NCI-H446 (cell line): Measurements from ENCODE around the gene MGST3.
"Not testable (repeated sequence)": the region's sequence is repeated elsewhere in the genome, so short reads cannot be mapped to it uniquely, and the experiment has no call there.

Experiments used
- DNase-seq, 2 experiments: peaks; one replicate each; lab custom pipeline; 2025; lab: John Stamatoyannopoulos, UW

Gene MGST3

GRCh38 chr1:165629151-165629550 is 1.9 kb upstream of the MGST3 start:
- no peak for DNase-seq

- DNase-seq = peak in 1 of 2 experiments; percentile 71
These were observed 996 bp upstream of the MGST3 start for GRCh38 chr1:165629848-165630628.

GRCh38 chr1:165631342-165632151 is 513 bp downstream of the MGST3 start:
- DNase-seq = peak in 1 of 2 experiments; percentile 12

- DNase-seq = no peak
These were observed 1.1 kb downstream of the MGST3 start for GRCh38 chr1:165632152-165632469.

- DNase-seq = no peak
These were observed 1.5 kb downstream of the MGST3 start for GRCh38 chr1:165632491-165632890.

- DNase-seq = no peak
These were observed 2.6 kb downstream of the MGST3 start for GRCh38 chr1:165633614-165634013.

DNA sequence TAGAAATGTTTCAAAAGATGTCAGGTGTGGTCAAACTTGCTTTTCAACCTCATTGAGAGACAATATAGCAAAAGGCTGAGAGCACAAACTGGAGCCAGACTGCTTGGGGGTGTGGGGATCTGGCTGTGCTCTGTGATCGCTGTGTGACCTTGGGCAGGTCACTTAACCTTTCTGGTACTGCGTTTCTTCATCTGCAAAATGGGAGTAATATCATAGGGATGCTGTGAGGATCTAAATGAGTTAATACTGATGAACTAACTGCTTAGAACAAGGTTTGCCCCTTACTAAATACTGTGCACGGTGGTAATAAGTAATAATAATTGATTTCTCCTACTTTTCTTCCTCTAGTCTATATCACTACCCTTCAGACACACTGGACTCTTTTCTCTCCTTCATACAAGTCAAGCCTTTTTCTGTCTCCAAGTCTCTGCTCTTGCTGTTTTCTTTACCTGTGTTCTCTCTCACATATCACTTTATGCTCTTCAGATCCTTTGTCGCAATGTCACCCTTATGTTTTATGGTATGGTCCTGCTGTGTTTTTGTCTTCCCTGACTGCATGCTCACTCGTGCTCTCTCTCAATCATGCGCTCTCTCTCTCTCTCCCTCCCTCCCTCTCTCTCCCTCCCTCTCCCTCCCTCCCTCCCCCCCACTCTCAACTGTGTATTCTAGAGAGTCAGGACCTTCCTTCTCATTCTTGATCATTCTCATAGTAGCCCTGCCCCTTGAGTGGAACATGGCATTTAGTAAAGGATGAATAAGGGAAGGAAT is 3.3 kb downstream of the MGST3 start:
- no peak for DNase-seq

DNA sequence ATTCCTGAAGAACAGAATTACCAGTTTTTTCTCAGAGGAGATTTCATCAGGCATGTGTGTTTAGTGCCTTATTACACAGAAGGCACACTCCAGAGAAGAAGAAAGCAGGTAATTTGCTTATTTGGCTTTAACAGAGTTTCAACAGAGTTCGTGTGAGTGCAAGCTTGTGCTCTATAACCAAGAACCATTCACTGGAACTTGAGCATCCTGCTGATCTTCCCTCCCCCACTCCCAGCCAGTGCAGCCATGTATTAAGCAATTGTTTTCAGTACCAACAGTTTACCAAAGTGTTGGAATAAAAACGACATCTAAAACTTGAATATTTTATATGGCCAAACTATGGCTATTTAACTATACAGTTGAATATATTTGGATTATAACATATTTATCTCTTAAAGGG is 4.3 kb downstream of the MGST3 start:
- DNase-seq = no peak

GRCh38 chr1:165635823-165636222 is 4.8 kb downstream of the MGST3 start:
- DNase-seq = no peak

- DNase-seq = no peak
These were observed 6.4 kb downstream of the MGST3 start for GRCh38 chr1:165637427-165637826.

GRCh38 chr1:165638211-165638610 is 7.2 kb downstream of the MGST3 start:
- not testable (repeated sequence) for DNase-seq

DNA sequence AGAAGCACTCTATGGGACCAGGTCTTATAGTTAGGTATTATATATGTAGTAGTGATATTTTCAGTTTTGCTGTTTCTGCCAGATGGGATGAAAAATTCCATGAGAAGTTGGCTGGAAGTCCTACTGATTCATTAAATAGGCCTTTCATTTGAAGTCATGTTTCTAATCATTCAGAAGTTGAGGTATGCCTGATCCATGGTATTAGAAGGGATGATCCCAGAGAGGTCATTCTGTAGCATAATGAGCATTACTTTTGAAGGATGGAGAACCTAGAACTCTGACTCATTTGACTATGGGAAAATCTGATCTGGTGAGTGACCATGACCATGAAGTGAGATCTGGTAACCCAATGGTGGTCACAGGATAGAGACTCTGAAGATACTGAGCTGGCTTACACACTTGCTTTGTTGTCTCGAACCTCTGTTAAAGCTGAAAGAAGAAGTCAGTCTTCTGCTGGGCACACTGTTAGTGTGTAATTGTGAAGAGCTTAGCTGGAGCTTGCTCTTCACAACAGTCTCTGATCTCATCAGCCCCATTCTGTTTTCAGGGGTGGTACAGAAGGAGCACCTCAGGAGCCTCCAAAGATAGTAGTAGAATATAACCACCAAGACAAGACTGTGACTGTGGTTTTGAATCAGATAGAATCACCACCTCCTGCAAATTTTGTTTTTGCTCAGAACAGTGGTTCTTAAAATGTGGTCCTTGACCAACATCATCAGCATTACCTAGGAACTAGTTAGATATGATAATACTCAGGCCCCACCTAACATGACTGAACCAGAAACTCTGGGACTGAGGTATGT is 9.0 kb downstream of the MGST3 start:
- DNase-seq = no peak

DNA sequence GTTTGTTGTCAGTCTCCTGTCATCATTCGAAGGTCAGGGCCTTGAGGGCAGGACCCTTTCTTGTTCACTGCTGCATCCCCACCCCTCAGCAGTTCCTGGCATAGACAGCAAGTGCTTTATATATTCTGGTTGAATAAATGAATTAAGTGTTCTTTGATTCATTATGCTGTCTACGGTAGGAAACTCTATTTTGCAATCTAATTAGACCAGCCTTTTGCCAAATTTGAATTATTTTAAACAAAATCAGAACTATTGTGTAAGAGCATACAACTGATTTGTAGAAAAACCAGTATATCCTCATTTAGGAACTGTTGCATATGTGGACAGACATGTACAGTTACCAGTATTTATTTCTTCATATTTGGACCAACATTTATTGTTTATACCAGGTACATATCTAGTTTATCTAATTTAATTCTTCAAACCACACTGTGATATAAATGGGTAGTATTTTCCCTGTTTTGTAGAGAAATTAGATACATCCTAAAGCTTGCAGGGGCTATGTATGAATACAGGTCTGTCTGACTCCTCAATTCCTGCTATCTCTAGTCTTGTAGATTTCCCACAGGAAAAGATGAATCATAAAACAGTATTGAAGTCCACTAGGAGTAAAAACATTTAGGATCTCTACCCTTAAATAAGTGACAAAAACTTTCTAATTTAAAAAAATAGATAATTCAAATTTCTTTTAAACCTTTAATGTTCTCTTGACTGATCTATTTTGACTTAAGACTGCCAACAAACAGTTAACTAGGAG is 10.4 kb downstream of the MGST3 start:
- no peak for DNase-seq

DNA sequence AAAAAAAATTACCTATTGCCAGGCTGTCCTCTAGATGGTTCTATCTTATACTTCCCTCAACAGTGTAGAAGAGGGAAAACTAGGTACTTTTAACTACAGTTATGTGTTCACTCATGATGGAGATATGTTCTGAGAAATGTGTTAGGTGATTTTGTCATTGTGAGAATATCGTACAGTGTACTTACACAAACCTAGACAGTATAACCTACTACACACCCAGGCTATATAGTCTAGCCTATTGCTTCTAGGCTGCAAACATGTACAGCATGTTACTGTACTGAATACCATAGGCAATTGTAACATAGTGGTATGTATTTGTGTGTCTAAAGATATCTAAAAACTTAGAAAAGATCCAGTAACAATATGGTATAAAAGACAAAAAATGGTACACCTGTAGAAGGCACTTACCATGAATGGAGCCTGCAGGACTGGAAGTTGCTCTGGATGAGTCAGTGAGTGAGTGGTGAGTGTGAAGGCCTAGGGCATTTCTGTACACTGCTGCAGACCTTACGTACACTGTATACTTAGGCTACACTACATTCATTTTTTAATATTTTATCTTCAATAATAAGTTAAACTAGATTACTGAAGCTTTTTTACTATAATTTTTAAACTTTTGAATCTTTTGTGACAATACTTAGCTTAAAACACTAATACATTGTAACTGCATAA is 13.2 kb downstream of the MGST3 start:
- no peak for DNase-seq

DNA sequence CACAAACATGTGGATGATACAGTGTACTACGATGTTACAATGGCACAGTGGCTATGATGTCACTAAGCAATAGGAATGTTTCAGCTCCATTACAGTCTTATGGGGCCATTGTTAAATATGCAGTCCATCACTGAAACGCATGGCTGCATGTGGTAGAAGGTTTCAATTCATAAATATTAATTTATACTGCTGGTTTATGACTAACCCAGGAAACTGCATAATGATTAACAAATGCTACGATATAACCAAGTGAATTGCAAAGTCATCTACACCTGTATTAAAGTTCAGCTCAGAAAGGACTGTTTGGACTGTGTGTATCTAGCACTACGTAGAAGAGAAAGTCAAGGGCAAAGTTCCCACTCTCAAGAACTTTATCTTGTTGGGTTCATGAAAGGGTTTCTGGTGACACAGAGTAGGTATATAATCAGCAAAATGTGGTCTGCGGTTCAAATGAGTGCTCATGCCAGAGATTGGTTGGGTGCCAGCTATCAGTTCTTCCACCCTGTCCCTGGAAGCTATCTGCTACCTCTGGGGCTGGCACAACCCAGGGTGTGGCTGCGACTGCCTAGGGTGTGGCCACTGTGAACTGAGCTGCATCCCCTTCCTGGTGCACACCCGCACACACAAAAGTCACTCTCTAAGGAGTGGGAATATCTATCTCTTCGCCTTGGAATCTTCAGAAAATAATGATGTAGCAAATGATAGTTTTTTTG is 14.8 kb downstream of the MGST3 start:
- no peak for DNase-seq

- DNase-seq = no peak
These were observed 16.5 kb downstream of the MGST3 start for GRCh38 chr1:165647517-165647916.

DNA sequence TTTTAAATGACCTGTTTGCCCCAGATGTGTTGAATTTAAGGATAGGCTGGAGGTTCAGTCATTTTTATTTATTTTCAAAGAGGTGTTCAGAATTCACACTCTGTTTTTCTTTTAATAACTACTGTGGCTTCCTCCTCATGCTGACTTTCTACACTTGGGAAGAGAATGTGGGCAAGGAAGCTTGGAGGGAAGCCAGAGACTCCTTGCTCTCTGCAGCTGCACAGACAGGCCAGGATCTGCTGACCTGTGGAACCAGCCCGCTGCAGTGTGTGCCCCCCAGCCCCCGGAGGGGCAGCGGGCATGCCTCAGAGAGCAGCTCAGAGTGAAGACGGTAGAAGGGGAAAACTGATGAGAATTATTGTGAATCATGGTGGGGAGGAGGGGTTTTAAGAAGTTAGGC is 16.9 kb downstream of the MGST3 start:
- no peak for DNase-seq

DNA sequence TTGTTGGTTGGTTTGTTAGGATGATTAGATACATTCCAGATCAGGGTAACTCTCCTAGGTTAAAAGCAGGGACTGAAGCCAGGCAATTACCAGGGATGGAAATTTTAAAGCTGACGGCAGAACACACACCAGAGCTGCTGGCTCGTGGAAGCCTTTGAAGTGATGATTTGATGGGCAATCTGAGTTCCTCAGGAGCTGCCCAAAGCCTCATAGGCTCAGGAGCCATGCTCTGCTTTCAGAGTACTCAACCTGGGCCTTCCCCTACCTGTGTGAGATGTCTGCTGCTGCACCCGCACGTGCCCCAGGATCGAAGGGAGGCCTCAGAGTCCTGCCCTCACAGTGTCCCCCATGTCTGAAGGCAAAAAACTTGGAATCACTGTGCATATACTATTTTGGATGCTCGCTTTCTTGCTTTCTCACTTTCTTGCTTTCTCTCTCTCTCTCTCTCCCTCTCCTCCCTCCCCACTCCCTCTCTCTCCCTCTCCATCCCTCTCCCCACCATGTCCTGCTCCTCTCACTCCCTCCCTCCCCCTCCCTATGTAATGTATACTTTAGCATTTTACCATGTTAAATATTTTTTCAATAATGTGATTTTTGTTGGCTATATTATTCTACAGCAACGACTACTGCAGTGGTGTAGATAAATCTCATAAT is 18.0 kb downstream of the MGST3 start:
- no peak for DNase-seq

DNA sequence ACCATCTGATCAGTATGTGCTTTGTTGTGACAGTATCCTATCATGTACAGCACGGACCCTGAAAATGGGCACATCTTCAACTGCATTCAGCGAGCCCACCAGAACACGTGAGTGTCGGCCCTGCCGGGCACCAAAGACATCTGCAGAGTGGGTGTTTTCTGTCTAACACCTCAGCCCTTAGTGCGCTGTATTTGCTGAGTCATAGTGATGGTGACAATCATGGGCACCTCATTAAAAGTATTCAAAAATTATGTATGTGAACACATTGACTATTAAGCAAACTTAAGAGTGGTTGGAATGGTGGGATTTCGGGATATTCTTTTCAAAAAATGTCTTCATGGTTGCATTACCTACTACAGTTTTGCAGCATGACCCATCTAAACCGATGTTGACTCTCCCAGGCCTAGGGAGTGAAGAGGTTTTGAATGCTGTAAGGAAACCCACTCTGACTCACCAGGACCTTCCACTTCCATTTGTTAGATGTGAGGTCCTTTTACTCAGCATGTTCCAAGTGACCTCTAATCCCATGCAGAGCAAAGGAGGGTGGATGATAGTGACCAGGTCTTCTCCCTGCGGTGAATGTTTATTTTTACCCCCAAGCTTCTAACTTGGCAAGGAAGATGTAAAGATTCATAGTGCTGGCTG is 20.1 kb downstream of the MGST3 start:
- DNase-seq = no peak
